Mesothelial cell of epicardium (in vitro differentiated cells): ENCODE measurements around the gene ZBTB5. TPM values are rescaled to one million over a fixed set of nuclear protein-coding genes. Genes with fewer than 3 reads are reported as not detected.

ENCODE experiments used
- DNase-seq, 2 experiments: peaks; one replicate each; pipeline ENCODE4 v3.0.0; 2021; ENCODE audit warnings: low spot score in 2 of 2; ENCODE audit not compliant: unreplicated experiment in 2 of 2
- H3K27ac Mint-ChIP-seq: 2 replicates; pipeline ENCODE4 v1.8.0; 2021; ENCODE audit warnings: mixed read lengths
- H3K27me3 Mint-ChIP-seq: 2 replicates; pipeline ENCODE4 v1.8.0; 2021; ENCODE audit warnings: low read depth, mixed read lengths
- H3K36me3 Mint-ChIP-seq: 2 replicates; pipeline ENCODE4 v1.8.0; 2021; ENCODE audit warnings: mixed read lengths
- H3K4me1 Mint-ChIP-seq: 2 replicates; pipeline ENCODE4 v1.8.0; 2021; ENCODE audit warnings: mixed read lengths
- H3K4me3 Mint-ChIP-seq: 2 replicates; pipeline ENCODE4 v1.8.0; 2021; ENCODE audit warnings: mild to moderate bottlenecking, moderate library complexity, mixed read lengths
- H3K9me3 Mint-ChIP-seq: 2 replicates; pipeline ENCODE4 v1.8.0; 2021; ENCODE audit warnings: mixed read lengths
- CTCF ChIP-seq: fragments of 200-600 bp; sonication (generic); IDR thresholded peaks from one replicate; pipeline ENCODE4 v1.5.0; 2021; ENCODE audit warnings: antibody characterized with exemption; ENCODE audit not compliant: unreplicated experiment
- total RNA-seq: library from RNA; stranded (reverse); gene quantifications from 3 replicates; pipeline ENCODE4 v1.2.1, GENCODE V29; 2021

The ZBTB5 gene
- total RNA-seq, 1 donor from 2014 or later, result 34.2 TPM

DNA sequence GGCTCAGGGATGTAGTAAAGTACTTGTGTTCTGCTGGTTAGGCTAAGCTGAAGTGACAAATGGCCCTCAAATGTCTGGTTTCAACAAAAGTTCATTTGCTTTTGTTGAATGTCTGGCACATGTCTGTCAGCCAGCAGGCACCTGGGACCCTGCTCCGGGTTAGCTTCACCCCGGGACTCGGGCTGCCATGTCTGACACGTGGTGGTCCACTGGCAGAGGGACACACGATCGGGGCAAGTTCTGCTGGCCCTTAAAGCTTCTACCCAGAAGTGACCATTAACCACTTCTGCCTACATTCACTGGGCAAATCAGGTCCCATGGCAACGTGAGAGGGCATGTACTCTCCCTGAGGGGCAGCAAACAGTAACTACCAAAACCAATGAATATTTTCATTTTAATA is 44.3 kb upstream of the ZBTB5 start:
- Mint-ChIP-seq H3K4me1 (no peaks in the 10 kb centered on the region), H3K27ac (no peak overlapping the region), H3K4me3 (no peak overlapping the region), H3K27me3 (no peaks in the 10 kb centered on the region), H3K36me3 (peaks cover 9% of the 10 kb centered on the region), H3K9me3 (no peaks in the 10 kb centered on the region)
- TF ChIP-seq CTCF, result no peak
- no peak for DNase-seq

- Mint-ChIP-seq H3K36me3 (peaks cover 8% of the 10 kb centered on the region), H3K4me3 (no peak overlapping the region), H3K27me3 (no peaks in the 10 kb centered on the region), H3K4me1 (no peaks in the 10 kb centered on the region), H3K9me3 (no peaks in the 10 kb centered on the region), H3K27ac (no peak overlapping the region)
- no peak for DNase-seq
- no peak for TF ChIP-seq CTCF
Measured at GRCh38 chr9:37508834-37509206, 43.6 kb upstream of the ZBTB5 start.

- H3K4me1 Mint-ChIP-seq, result no peaks in the 10 kb centered on the region
- no peaks in the 10 kb centered on the region for H3K27me3 Mint-ChIP-seq
- TF ChIP-seq CTCF, result no peak
- peaks cover 10% of the 10 kb centered on the region for H3K36me3 Mint-ChIP-seq
- H3K9me3 Mint-ChIP-seq, result no peaks in the 10 kb centered on the region
- no peak overlapping the region for H3K27ac Mint-ChIP-seq
- DNase-seq, result no peak
- no peak overlapping the region for H3K4me3 Mint-ChIP-seq
Measured at GRCh38 chr9:37508135-37508833, 43.0 kb upstream of the ZBTB5 start.

GRCh38 chr9:37507566-37508134 is 42.4 kb upstream of the ZBTB5 start:
- H3K27ac Mint-ChIP-seq, result no peak overlapping the region
- H3K4me3 Mint-ChIP-seq, result no peak overlapping the region
- no peaks in the 10 kb centered on the region for H3K9me3 Mint-ChIP-seq
- peaks cover 17% of the 10 kb centered on the region for H3K36me3 Mint-ChIP-seq
- no peaks in the 10 kb centered on the region for H3K27me3 Mint-ChIP-seq
- no peak for DNase-seq
- TF ChIP-seq CTCF, result no peak
- no peaks in the 10 kb centered on the region for H3K4me1 Mint-ChIP-seq

DNA sequence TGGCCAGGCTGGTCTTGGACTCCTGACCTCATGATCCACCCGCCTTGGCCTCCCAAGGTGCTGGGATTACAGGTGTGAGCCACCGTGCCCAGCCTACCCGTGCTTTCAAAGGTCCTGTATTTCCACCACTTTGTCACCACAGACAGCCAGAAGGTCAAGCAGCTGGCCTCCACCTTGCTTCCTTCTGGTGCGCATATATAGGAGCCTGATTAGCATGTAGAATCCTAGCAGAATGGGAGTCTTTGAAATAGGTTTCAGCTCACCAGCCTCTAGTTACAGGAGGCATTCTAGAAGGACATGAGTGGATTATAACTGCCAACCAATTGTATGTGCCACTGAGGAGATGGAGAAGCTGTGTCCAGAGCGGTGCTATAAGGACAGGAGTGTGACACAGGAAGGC is 39.4 kb upstream of the ZBTB5 start:
- no peaks in the 10 kb centered on the region for H3K27me3 Mint-ChIP-seq
- H3K4me1 Mint-ChIP-seq, result no peaks in the 10 kb centered on the region
- no peak for TF ChIP-seq CTCF
- H3K36me3 Mint-ChIP-seq, result peaks cover 34% of the 10 kb centered on the region
- no peak overlapping the region for H3K4me3 Mint-ChIP-seq
- H3K27ac Mint-ChIP-seq, result no peak overlapping the region
- no peak for DNase-seq
- no peaks in the 10 kb centered on the region for H3K9me3 Mint-ChIP-seq
